GM18517 (cell line): ENCODE measurements around the gene BLTP1.
A peak's percentile ranks its signal among the peaks of the same experiment; 100 is the strongest.
"Not testable (repeated sequence)": the region's sequence is repeated elsewhere in the genome, so short reads cannot be mapped to it uniquely, and the experiment has no call there.

ENCODE experiments used
- ATAC-seq: cut with Tn5 transposase; IDR thresholded peaks from one replicate; pipeline ENCODE4 v1.9.1; 2021; ENCODE audit warnings: mild to moderate bottlenecking, moderate library complexity; ENCODE audit not compliant: unreplicated experiment

BLTP1 gene

DNA sequence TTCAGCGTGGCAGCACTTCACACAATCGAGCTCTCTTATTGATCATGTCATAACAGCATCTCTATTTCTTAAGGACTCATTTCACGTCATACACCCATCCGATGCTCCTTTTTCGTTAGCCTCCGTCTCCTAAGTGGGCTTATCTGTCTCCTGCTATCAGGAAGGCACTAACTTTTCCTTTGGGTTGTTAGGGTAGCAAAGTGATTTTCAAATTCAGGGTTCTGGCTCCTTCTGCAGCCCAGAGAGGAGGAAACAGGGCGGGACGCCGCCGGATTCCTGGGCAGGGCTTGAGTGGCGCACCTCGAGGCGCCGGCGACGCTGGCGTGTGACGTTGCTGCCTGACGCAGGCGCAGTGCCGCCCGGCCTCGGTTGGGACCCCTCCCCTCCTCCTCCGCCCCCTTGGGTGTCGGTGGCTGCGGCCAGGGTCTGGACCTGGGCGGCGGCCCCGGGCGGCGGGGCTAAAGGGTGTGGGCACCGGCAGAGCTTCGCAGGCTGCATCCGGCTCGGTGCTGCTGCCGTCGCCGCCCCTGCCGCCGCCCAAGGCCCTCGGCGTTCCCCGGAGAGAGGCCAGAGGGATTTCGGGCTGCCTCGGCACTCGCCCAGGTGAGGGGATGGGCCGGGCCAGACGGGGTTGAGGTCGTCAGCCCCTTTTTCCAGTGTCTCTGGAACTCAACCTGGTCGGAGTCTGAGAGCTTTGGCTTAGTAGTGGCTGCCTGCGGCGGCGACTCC, at the start of gene BLTP1:
Gene BLTP1, plus strand, starts transcription at position 350 of the 729 bp plus-strand sequence. CDS start 18,317 bp downstream, outside the sequence.
- peak; percentile 92 for ATAC-seq

DNA sequence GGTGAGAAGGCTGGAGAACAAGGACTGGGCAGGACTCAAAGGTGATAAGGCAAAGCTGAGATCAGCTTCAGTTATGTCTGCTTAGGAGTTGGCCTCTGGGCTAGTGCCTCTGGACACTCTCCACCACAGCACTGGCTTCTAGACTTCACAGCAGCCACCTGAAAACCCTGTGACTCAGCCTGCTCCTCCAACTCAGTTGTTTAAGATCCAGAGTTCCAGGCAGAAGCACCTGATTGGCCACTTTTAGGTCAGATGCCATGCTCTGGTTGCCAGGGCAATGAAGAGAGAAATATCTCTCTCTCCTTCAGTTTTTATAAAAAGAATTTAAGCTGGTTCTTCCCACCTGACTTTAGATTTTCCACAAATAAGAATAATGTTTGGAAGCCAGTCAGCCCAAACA, 47.9 kb upstream of the BLTP1 start:
- no peak for ATAC-seq

- no peak for ATAC-seq
Measured at GRCh38 chr4:122107680-122108079, 44.5 kb upstream of the BLTP1 start.

DNA sequence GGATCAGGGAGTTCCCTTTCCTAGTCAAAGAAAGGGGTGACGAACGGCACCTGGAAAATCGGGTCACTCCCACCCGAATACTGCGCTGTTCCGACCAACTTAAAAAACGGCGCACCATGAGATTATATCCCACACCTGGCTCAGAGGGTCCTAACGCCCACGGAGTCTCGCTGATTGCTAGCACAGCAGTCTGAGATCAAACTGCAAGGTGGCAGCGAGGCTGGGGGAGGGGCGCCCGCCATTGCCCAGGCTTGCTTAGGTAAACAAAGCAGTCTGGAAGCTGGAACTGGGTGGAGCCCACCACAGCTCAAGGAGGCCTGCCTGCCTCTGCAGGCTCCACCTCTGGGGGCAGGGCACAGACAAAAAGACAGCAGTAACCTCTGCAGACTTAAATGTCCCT, 41.8 kb upstream of the BLTP1 start:
- not testable (repeated sequence) for ATAC-seq

- ATAC-seq = no peak
Measured at GRCh38 chr4:122117743-122118142, 34.4 kb upstream of the BLTP1 start.

DNA sequence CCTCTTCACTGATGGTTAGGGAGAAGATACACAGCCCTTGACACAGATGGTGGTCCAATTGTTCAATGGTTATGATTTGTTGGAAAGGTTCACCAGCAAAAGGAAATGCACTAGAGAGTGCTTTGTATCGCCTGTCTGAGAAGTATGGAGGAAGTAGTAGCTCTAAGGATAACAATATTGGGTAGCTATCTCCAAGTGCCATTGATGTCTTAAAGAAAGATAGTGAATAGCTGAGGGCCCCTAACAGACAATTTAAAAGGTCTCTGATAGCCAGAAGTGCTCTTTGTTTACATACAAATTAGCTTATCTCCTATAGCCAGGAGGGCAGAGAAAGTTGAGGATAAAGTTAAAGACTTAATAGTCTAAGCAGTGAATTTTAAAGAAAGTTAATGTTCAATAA, 33.9 kb upstream of the BLTP1 start:
- no peak for ATAC-seq

DNA sequence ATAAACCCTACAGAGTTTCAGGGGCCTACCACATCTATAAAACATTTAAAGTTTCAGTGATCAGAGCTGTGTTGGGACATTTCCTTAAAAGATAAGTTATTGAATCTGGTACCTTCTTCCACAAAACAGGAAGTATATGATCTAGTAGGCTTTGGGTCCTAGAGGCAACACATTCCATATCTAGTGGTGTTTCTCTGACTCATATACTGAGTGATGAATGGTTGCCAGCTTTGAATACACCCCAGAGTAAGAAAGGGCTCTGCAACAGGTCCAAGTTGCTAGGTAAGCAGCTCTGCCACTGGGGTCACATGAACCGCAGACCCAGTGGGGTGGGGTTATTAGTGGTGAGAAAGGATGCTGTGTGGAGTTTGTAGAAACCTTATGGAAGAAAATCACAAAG, 32.4 kb upstream of the BLTP1 start:
- ATAC-seq = no peak

DNA sequence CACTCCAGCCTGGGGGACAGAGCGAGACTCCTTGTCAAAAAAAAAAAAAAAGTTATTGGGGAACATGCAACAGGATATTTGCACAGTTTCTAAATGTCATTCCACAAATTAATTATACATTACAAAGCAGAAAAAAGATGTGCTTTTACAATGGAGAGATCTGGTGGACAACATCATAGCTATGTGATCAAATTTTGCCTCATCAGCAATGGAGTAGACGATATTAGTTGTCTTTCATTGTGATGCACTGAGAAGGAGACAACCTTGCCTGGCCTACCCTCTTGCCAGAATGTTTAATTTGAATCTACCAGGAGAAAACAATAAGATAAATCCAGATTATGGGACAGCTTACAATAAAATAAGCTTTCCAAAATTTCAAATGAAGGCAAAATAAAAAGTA, 30.5 kb upstream of the BLTP1 start:
- ATAC-seq = no peak

DNA sequence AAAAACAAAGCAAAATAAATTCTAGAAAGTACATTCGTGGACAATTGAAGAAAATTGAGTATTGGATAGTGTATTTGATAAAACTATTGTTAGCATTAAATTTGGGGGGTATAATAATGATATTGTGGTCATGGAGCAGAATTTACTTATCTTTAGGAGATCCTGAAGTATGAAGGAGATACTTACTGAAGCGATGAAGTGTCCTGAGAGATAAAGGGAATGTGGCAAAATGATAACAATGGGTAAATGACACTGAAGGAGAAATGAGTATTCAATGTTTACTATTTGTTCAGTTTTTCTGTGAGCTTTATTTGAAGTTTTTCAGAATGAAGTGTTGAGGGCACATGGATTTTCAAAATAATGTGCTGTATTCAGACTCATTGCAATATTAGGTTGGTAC, 30.0 kb upstream of the BLTP1 start:
- no peak for ATAC-seq

GRCh38 chr4:122129061-122129460, 23.1 kb upstream of the BLTP1 start:
- ATAC-seq = no peak

GRCh38 chr4:122131562-122132157, 20.5 kb upstream of the BLTP1 start:
- ATAC-seq = no peak

GRCh38 chr4:122132891-122133290, 19.2 kb upstream of the BLTP1 start:
- no peak for ATAC-seq

DNA sequence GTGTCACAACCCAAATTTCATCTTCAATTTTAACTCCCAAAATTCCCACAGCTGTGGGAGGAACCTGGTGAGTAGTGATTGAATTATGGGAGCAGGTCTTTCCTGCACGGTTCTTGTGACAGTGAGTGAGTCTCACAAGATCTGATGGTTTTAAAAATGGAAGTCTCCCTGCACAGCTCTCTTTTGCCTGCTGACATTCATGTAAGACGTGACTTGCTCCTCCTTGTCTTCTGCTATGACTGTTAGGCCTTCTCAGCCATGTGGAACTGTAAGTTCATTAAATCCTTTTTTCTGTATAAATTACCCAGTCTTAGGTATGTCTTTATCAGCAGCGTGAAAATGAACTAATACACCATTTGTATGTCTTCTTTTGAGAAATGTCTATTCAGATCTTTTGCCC, 13.0 kb upstream of the BLTP1 start:
- ATAC-seq = no peak

GRCh38 chr4:122140834-122141233, 11.3 kb upstream of the BLTP1 start:
- ATAC-seq = no peak

DNA sequence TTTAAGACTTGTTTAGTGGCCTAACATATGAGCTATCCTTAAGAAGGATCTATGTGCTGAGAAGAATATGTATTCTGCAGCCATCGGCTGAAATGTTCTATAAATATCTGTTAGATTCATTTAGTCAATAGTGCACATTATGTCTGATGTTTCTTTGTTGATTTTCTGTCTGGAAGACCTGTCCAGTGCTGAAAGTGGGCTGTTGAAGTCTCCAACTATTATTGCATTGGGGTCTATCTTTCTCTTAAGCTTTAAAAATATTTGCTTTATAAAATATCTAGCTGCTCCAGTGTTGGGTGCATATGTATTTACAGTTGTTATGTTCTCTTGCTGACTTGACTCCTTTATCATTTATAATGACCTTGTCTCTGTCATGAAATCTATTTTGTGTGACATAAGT, 9.4 kb upstream of the BLTP1 start:
- ATAC-seq = no peak

GRCh38 chr4:122146652-122147051, 5.5 kb upstream of the BLTP1 start:
- no peak for ATAC-seq

GRCh38 chr4:122150931-122151330, 1.2 kb upstream of the BLTP1 start:
- ATAC-seq = no peak

GRCh38 chr4:122152711-122153226, 638 bp downstream of the BLTP1 start:
- peak; percentile 38 for ATAC-seq

- ATAC-seq = no peak
Measured at GRCh38 chr4:122156819-122157218, 4.7 kb downstream of the BLTP1 start.

DNA sequence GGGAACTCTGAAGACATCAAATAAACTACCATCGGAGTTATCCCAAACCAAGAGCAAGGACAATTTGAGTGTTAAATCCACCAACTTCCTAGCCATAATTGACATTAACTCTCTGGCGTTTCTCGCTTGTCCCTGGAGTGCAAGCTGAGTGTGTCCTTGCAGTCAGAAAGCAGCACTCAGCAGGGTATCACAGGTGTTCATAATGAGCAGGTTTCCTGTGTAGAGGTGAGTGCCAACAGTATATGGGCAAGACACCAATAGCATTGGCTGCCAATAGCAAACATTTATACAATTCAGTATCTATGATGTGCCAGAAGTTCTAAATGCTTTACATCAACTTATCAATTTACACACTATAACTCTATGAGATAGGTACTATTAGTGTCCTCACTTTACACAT, 11.2 kb downstream of the BLTP1 start:
- no peak for ATAC-seq

GRCh38 chr4:122163767-122164166, 11.6 kb downstream of the BLTP1 start:
- no peak for ATAC-seq

DNA sequence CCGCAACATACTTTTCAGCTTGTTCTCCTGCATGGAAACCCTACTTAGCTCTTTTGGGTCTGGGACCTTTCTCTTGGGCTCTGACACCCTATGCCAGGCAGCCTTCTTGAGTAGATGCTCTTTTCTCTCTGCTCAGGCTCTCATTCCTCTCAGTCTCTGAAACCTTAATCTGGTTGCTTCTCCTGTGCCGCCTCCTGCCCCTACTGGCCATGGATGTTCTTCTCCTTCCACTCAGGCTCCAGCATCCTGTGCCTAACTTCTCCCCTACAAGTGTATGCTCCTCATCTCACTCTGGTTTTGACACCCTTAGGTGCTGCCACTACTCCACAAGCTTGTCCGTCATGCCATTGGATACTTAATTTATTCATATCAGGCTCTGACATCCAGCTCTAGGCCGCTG, 15.2 kb downstream of the BLTP1 start:
- no peak for ATAC-seq

- no peak for ATAC-seq
Measured at GRCh38 chr4:122170775-122171174, 18.6 kb downstream of the BLTP1 start.
